Smooth muscle cell (in vitro differentiated cells): Measurements from ENCODE around the gene VSIR. TPM values are rescaled to one million over a fixed set of nuclear protein-coding genes. Genes with fewer than 3 reads are reported as not detected.

ENCODE experiments used
- DNase-seq: peaks from one replicate; lab custom pipeline; 2025; ENCODE audit not compliant: unreplicated experiment; lab: John Stamatoyannopoulos, UW
- H2AFZ ChIP-seq: fragments of 200-600 bp; sonication (generic); 2 replicates; pipeline ENCODE4 v1.6.0; 2016; ENCODE audit warnings: antibody characterized with exemption, low read depth, mild to moderate bottlenecking
- H3F3A ChIP-seq: fragments of 200-600 bp; sonication (generic); 2 replicates; pipeline ENCODE4 v1.6.0; 2017; ENCODE audit warnings: antibody characterized with exemption, low read depth
- H3K27ac ChIP-seq: fragments of 200-600 bp; sonication (generic); 2 replicates; pipeline ENCODE4 v1.5.1; 2016; ENCODE audit warnings: low read depth, mild to moderate bottlenecking
- H3K27me3 ChIP-seq: fragments of 200-600 bp; sonication (generic); 2 replicates; pipeline ENCODE4 v1.6.1; 2016; ENCODE audit warnings: low read depth, mild to moderate bottlenecking
- H3K36me3 ChIP-seq: fragments of 200-600 bp; sonication (generic); 2 replicates; pipeline ENCODE4 v1.5.1; 2016; ENCODE audit warnings: low read depth
- H3K4me1 ChIP-seq: fragments of 200-600 bp; sonication (generic); 2 replicates; pipeline ENCODE4 v1.5.1; 2016; ENCODE audit warnings: low read depth
- H3K4me2 ChIP-seq: fragments of 200-600 bp; sonication (generic); 2 replicates; pipeline ENCODE4 v1.6.0; 2016; ENCODE audit warnings: mild to moderate bottlenecking
- H3K4me3 ChIP-seq: fragments of 200-600 bp; sonication (generic); 2 replicates; pipeline ENCODE4 v1.5.1; 2016; ENCODE audit warnings: mild to moderate bottlenecking
- H3K79me2 ChIP-seq: fragments of 200-600 bp; sonication (generic); 2 replicates; pipeline ENCODE4 v1.6.0; 2016; ENCODE audit warnings: low read depth, mild to moderate bottlenecking
- H3K9ac ChIP-seq: fragments of 200-600 bp; sonication (generic); 2 replicates; pipeline ENCODE4 v1.6.0; 2016; ENCODE audit warnings: low read depth
- H3K9me3 ChIP-seq: fragments of 200-600 bp; sonication (generic); replicated peaks from 2 replicates; pipeline ENCODE4 v1.5.1; 2016; ENCODE audit warnings: low read depth
- H4K20me1 ChIP-seq: fragments of 200-600 bp; sonication (generic); 2 replicates; pipeline ENCODE4 v1.6.0; 2016; ENCODE audit warnings: low read depth
- WGBS: methylation state at CpG from one replicate; pipeline ENCODE4 v1.1.7; 2016; ENCODE audit warnings: low lambda C conversion rate; 5-methylcytosine and 5-hydroxymethylcytosine counted together
- polyA plus RNA-seq: library from polyadenylated mRNA; unstranded; fragments of >200 nt; fragmentation: Nextera tagmentation; extraction: Ambion mirVana; gene quantifications from 2 replicates; pipeline ENCODE4 v1.2.1, GENCODE V29; 2016
- total RNA-seq: library from RNA; depleted of rRNA; stranded (reverse); fragments of >200 nt; gene quantifications from 2 replicates; pipeline ENCODE4 v1.2.3, GENCODE V29; 2014
- TF ChIP-seq, protein P1 (sequence below): fragments of 200-600 bp; sonication (generic); IDR thresholded peaks from 2 replicates; pipeline ENCODE4 v1.5.1; 2017; ENCODE audit warnings: borderline replicate concordance, mild to moderate bottlenecking, antibody characterized with exemption; ENCODE audit not compliant: insufficient read depth, poor library complexity, severe bottlenecking

VSIR gene
- total and polyA plus RNA-seq, 2 experiments from 2014 or later, result 3.6 TPM

DNA sequence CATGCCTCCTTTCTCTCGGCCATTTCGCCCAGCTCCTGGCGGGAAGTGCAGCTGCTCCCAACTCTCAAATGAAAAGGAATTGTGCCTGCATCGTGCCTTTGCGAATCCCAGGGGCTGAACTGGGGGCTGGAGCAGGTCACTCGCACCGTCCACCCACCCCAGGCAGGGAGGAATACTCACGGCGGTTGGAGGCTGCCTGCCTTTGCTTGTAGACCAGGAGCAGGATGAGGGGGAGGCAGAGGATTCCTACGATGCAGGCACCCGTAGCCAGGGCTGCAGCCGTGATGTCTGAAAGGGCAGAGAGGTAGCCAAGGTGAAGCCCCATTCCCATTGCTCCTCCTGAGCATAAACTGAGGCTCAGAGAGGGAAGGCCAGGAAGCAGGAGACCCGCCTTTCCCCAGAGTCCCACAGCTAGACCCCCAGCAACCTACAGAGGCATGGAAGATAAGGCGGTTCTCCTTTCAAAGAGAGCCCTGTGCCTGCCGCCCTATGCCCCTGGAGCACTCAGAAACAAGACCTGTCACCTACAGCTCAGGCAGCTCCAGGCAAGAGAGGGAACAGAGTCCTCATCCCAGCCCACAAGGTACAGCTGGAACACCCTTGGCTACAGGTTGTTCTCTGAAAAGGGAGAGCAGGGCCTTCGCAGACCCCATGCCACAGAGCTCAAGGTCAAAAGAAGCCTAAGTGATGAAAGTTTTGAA lies 18.0 kb downstream of the VSIR start:
- Histone ChIP-seq H3K27me3 (peaks cover 6% of the 10 kb centered on the region), H3K4me2 (no peak overlapping the region), H3K4me3 (no peak overlapping the region), H3K9me3 (no peaks in the 10 kb centered on the region), H3F3A (no peaks in the 10 kb centered on the region), H3K36me3 (no peaks in the 10 kb centered on the region), H3K4me1 (no peaks in the 10 kb centered on the region), H4K20me1 (no peaks in the 10 kb centered on the region), H3K9ac (no peak overlapping the region), H3K79me2 (no peaks in the 10 kb centered on the region), H3K27ac (no peak overlapping the region), H2AFZ (no peak overlapping the region)
- TF ChIP-seq, protein P1, sequence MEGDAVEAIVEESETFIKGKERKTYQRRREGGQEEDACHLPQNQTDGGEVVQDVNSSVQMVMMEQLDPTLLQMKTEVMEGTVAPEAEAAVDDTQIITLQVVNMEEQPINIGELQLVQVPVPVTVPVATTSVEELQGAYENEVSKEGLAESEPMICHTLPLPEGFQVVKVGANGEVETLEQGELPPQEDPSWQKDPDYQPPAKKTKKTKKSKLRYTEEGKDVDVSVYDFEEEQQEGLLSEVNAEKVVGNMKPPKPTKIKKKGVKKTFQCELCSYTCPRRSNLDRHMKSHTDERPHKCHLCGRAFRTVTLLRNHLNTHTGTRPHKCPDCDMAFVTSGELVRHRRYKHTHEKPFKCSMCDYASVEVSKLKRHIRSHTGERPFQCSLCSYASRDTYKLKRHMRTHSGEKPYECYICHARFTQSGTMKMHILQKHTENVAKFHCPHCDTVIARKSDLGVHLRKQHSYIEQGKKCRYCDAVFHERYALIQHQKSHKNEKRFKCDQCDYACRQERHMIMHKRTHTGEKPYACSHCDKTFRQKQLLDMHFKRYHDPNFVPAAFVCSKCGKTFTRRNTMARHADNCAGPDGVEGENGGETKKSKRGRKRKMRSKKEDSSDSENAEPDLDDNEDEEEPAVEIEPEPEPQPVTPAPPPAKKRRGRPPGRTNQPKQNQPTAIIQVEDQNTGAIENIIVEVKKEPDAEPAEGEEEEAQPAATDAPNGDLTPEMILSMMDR, result no peak
- no peak for DNase-seq
- WGBS, result 88% methylated on average over 16 of the region's 16 CpGs

DNA sequence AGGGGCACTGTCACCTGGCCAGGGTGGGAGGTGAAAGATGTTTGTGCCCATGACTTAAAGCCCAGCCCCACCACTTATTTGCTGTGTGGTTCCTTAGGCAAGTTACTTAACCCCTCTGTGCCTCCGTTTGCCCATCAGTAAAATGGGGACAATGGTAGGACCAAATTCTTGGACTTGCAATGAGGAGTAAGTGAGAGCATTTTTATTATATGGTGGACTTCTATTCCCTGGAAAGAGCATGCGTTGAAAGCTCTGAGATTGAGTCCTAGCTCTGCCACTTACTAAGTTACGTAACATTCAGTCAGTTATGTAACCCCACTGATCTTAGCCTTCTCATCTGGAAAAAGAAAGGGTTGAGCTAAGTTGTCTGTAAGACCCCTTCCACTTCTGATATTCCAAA lies 18.8 kb downstream of the VSIR start:
- Histone ChIP-seq H2AFZ (no peak overlapping the region), H3K79me2 (no peaks in the 10 kb centered on the region), H3K4me2 (no peak overlapping the region), H3K4me1 (no peaks in the 10 kb centered on the region), H3K27ac (no peak overlapping the region), H3K9me3 (no peaks in the 10 kb centered on the region), H3K27me3 (peaks cover 6% of the 10 kb centered on the region), H3K9ac (no peak overlapping the region), H3F3A (no peaks in the 10 kb centered on the region), H3K36me3 (no peaks in the 10 kb centered on the region), H4K20me1 (no peaks in the 10 kb centered on the region), H3K4me3 (no peak overlapping the region)
- TF ChIP-seq, protein P1, result no peak
- WGBS, result 95% methylated on average over 3 of the region's 3 CpGs
- DNase-seq, result no peak

DNA sequence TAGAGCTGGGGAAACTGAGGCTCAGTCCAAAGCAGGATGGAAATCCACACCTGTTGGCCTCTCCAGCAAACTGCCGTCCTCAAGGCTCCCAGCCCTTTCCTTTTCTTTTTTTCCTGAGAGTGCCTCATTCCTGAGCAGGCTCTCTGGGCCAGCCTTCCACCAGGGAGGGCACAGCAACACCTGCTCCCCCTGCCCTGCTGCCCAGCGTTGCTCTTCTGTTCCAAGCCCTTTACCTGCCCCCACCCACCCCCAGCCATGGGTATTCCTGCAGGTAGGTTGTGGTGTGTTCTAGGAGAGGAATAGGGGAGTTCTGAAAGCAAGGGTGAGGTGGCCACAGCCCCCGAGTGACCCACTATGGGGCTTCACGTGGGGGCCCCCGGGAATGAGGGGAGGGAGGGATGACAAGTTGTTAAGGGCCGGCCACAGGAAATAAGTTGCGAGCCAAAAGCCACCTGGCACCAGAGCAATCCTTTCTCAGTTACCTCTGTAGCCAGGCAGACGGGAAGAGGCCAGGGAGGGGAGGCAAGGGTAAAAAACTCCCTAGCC lies 19.3 kb downstream of the VSIR start:
- 83% methylated on average over 8 of the region's 8 CpGs for WGBS
- no peak overlapping the region for H3K9ac ChIP-seq
- no peaks in the 10 kb centered on the region for H3F3A ChIP-seq
- no peaks in the 10 kb centered on the region for H3K4me1 ChIP-seq
- no peak overlapping the region for H2AFZ ChIP-seq
- H3K79me2 ChIP-seq, result no peaks in the 10 kb centered on the region
- peaks cover 6% of the 10 kb centered on the region for H3K27me3 ChIP-seq
- H3K4me2 ChIP-seq, result no peak overlapping the region
- H3K4me3 ChIP-seq, result no peak overlapping the region
- H4K20me1 ChIP-seq, result no peaks in the 10 kb centered on the region
- H3K9me3 ChIP-seq, result no peaks in the 10 kb centered on the region
- DNase-seq, result no peak
- TF ChIP-seq, protein P1, result no peak
- H3K27ac ChIP-seq, result no peak overlapping the region
- no peaks in the 10 kb centered on the region for H3K36me3 ChIP-seq
